HepG2 (cell line): ENCODE data around the gene OR2T10. TPM values are rescaled to one million over a fixed set of nuclear protein-coding genes. Genes with fewer than 3 reads are reported as not detected.

Experiments
- ATAC-seq: fragments of 200-7000 bp; cut with Tn5 transposase; 3 replicates; pipeline ENCODE4 v1.9.1; 2020; ENCODE audit warnings: mild to moderate bottlenecking, moderate library complexity
- BruUV-seq: library from RNA; stranded (reverse); fragments of 400-500 nt; replicated peaks from 2 replicates; lab custom pipeline; 2021; lab: Mats Ljungman, UMichigan
- CTCF ChIA-PET: fragments of 300-600 bp; formaldehyde crosslinking; extraction: SDS; loops from one replicate; lab custom pipeline; 2021; ENCODE audit warnings: low total read pairs, inconsistent platforms, low intra/inter-chr PET ratio; lab: Yijun Ruan, JAX
- POLR2A ChIA-PET: fragments of 350-600 bp; sonication (Branson Sonifier 250); formaldehyde crosslinking; loops from one replicate; lab custom pipeline; 2020; ENCODE audit warnings: antibody characterized with exemption, inconsistent platforms; lab: Yijun Ruan, JAX
- DNase-seq: peaks from one replicate; pipeline ENCODE4 v3.0.0-alpha.2; 2015; ENCODE audit warnings: low spot score
- FAIRE-seq: peaks from 3 replicates; lab custom pipeline; 2011; peaks lifted over from hg19 to GRCh38; lab: Jason Lieb, UNC
- H2AFZ ChIP-seq: one replicate; pipeline ENCODE4 v1.6.1; 2011; ENCODE audit warnings: low read length, inconsistent platforms
- H3K27ac ChIP-seq: fragments of 300-600 bp; 3 replicates; pipeline ENCODE4 v1.8.0; 2011; ENCODE audit warnings: mixed run types, mild to moderate bottlenecking, mixed read lengths, low read length, inconsistent platforms; ENCODE audit not compliant: insufficient read depth; ENCODE audit errors: extremely low read length
- H3K27me3 ChIP-seq, 2 experiments: fragments of 200-600 bp in 1 of 2; 2 replicates in 1 of 2; 3 replicates in 1 of 2; pipeline versions ENCODE4 v1.6.0 to v1.8.0; 2011; ENCODE audit warnings: low read length in 2 of 2, mild to moderate bottlenecking in 2 of 2, moderate library complexity in 2 of 2, inconsistent platforms in 1 of 2; ENCODE audit not compliant: insufficient read depth in 2 of 2, control insufficient read depth in 1 of 2
- H3K36me3 ChIP-seq, 2 experiments: fragments of 200-600 bp in 1 of 2; replicated peaks in 1 of 2; 2 replicates in 1 of 2; 3 replicates in 1 of 2; pipeline versions ENCODE4 v1.5.1 to v1.8.0; 2011; ENCODE audit warnings: low read length in 2 of 2, inconsistent platforms in 1 of 2; ENCODE audit not compliant: insufficient read depth in 2 of 2, control insufficient read depth in 1 of 2
- H3K4me1 ChIP-seq: 2 replicates; pipeline ENCODE4 v1.5.1; 2012; ENCODE audit warnings: low read length, inconsistent platforms; ENCODE audit not compliant: insufficient read depth
- H3K4me2 ChIP-seq: 2 replicates; pipeline ENCODE4 v1.6.0; 2011; ENCODE audit warnings: low read depth, low read length, inconsistent platforms
- H3K4me3 ChIP-seq, 3 experiments: fragments of 200-600 bp in 1 of 3; sonication (generic), shearing (Covaris generic) in 1 of 3; replicated peaks in 1 of 3; 2 replicates each; pipeline ENCODE4 v1.5.1; 2011 to 2016; ENCODE audit warnings: low read length in 3 of 3, inconsistent platforms in 2 of 3, low read depth in 2 of 3, mild to moderate bottlenecking in 2 of 3, control low read depth in 1 of 3, mixed read lengths in 1 of 3; ENCODE audit not compliant: insufficient read depth in 1 of 3
- H3K79me2 ChIP-seq: one replicate; pipeline ENCODE4 v1.6.1; 2011; ENCODE audit warnings: low read length, inconsistent platforms; ENCODE audit not compliant: insufficient read depth
- H3K9ac ChIP-seq: 2 replicates; pipeline ENCODE4 v1.6.0; 2011; ENCODE audit warnings: mild to moderate bottlenecking, low read depth, low read length, inconsistent platforms; ENCODE audit not compliant: insufficient read depth
- H3K9me3 ChIP-seq: 2 replicates; pipeline ENCODE4 v1.5.1; 2012; ENCODE audit warnings: mild to moderate bottlenecking, low read length
- H4K20me1 ChIP-seq: 2 replicates; pipeline ENCODE4 v1.6.0; 2011; ENCODE audit warnings: inconsistent platforms, mild to moderate bottlenecking, low read length, moderate library complexity; ENCODE audit not compliant: insufficient read depth
- CENPT ChIP-seq: sonication (generic); formaldehyde crosslinking; IDR thresholded peaks from 2 replicates; pipeline ENCODE4 v1.8.0; 2022; ENCODE audit warnings: low read depth, mild to moderate bottlenecking, moderate library complexity, missing genetic modification reagents
- HNRNPK ChIP-seq: fragments of 200-400 bp; formaldehyde crosslinking; IDR thresholded peaks from 2 replicates; pipeline ENCODE4 v1.6.1; 2018; ENCODE audit warnings: low read length, low read depth, moderate library complexity, mild to moderate bottlenecking; ENCODE audit not compliant: poor library complexity, severe bottlenecking
- KLF11 ChIP-seq: IDR thresholded peaks from 2 replicates; pipeline ENCODE4 v1.6.1; 2016; ENCODE audit warnings: missing compliant biosample characterization
- SMC3 ChIP-seq: IDR thresholded peaks from 2 replicates; pipeline ENCODE4 v1.6.1; 2011; ENCODE audit warnings: low read length, improper control_type of control experiment
- STAG1 ChIP-seq: sonication (generic); formaldehyde crosslinking; IDR thresholded peaks from 2 replicates; pipeline ENCODE4 v1.4.0; 2020; ENCODE audit warnings: missing genetic modification reagents
- ZNF232 ChIP-seq: sonication (generic); formaldehyde crosslinking; IDR thresholded peaks from 2 replicates; pipeline ENCODE4 v1.4.0; 2020; ENCODE audit warnings: missing genetic modification reagents, borderline replicate concordance
- ZNF24 ChIP-seq: fragments of 450-650 bp; IDR thresholded peaks from 2 replicates; pipeline ENCODE4 v1.6.1; 2017; ENCODE audit warnings: antibody characterized with exemption, mild to moderate bottlenecking
- ZNF335 ChIP-seq: sonication (generic); formaldehyde crosslinking; IDR thresholded peaks from 2 replicates; pipeline ENCODE4 v1.4.0; 2020; ENCODE audit warnings: missing genetic modification reagents
- ZNF33B ChIP-seq: sonication (generic); formaldehyde crosslinking; IDR thresholded peaks from 2 replicates; pipeline ENCODE4 v1.5.1; 2020; ENCODE audit warnings: mild to moderate bottlenecking, missing genetic modification reagents
- ZNF792 ChIP-seq: IDR thresholded peaks from 2 replicates; pipeline ENCODE4 v1.6.1; 2016
- WGBS: methylation state at CpG from one replicate; pipeline ENCODE4 v1.1.6; 2017; ENCODE audit warnings: low lambda C conversion rate; 5-methylcytosine and 5-hydroxymethylcytosine counted together
- in situ Hi-C: cut with HindIII; loops from 2 replicates; pipeline ENCODE4 v1.10.0; 2017; ENCODE audit warnings: low pct_unique_long_range_greater_than_20kb; ENCODE audit not compliant: extremely low pct_ligation_motif_present
- intact Hi-C: fragments of 100-400 bp; cut with micrococcal nuclease; formaldehyde crosslinking; loops from one replicate; pipeline ENCODE4 v1.10.0; 2022; ENCODE audit not compliant: unreplicated experiment
- polyA plus RNA-seq, 8 experiments: library from polyadenylated mRNA; depleted of rRNA in 3 of 8; stranded (reverse) in 7 of 8; unstranded in 1 of 8; fragments of >200 nt; fragmentation: Illumina TruSeq in 4 of 8; extraction: Trizol in 4 of 8; gene quantifications; 2 replicates each; pipeline versions ENCODE4 v1.2.1 to v1.2.3, GENCODE V29; 2011 to 2016; ENCODE audit warnings: low read depth in 4 of 8, missing spikeins in 1 of 8, mixed read lengths in 1 of 8; ENCODE audit not compliant: insufficient read depth in 1 of 8
- total RNA-seq, 5 experiments: library from RNA; depleted of rRNA; stranded (reverse); fragments of >200 nt; fragmentation: Illumina TruSeq; extraction: Trizol; gene quantifications; 2 replicates each; pipeline ENCODE4 v1.2.3, GENCODE V29; 2016; ENCODE audit warnings: low read depth in 1 of 5
- TF ChIP-seq, protein P1 (sequence below): sonication (generic); formaldehyde crosslinking; IDR thresholded peaks from 2 replicates; pipeline ENCODE4 v1.5.0; 2020; ENCODE audit warnings: mild to moderate bottlenecking, missing genetic modification reagents, moderate library complexity
- TF ChIP-seq, protein P2 (sequence below): IDR thresholded peaks from 2 replicates; pipeline ENCODE4 v1.4.0; 2020; ENCODE audit warnings: mild to moderate bottlenecking, missing genetic modification reagents
- TF ChIP-seq, protein P3 (sequence below): sonication (generic); formaldehyde crosslinking; IDR thresholded peaks from 2 replicates; pipeline ENCODE4 v1.5.0; 2020; ENCODE audit warnings: missing genetic modification reagents

OR2T10 gene
- total and polyA plus RNA-seq, 2 of the 13 experiments (the other 11 are each of a cell fraction or from before 2014, with no cell fraction given), result not detected

DNA sequence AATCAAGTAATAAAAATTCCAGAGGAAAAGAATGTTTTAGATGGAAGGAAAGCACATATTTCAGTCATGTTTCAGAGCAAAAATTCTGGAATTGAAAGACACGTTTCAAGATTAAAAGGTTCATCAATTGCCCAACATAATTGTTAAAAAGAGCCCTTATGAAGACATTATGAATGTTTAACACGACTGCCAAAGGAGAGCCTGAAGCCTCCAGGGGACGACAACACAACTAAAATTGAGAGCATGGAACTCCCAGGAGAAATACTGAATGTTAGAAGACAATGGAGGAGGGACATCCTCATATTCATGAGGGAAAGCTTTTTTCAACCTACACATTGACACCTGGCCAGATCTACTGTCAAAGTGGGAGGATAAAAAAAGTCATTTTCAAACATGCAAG lies 21.4 kb upstream of the OR2T10 start:
- intact Hi-C loops, result no loop called here
- whole genome bisulfite sequencing, result 1% methylated on average over 3 of the region's 3 CpGs
- Histone ChIP-seq H3K9me3 (no peaks in the 10 kb centered on the region), H3K79me2 (no peaks in the 10 kb centered on the region), H3K27ac (no peak overlapping the region), H4K20me1 (no peaks in the 10 kb centered on the region), H3K36me3 (no peaks in the 10 kb centered on the region), H3K4me2 (no peak overlapping the region), H2AFZ (no peak overlapping the region), H3K27me3 (no peaks in the 10 kb centered on the region), H3K4me3 (no peak overlapping the region), H3K9ac (no peak overlapping the region)
- in situ Hi-C loops, result no loop called here
- DNase-seq, result peak; percentile 52
- CTCF ChIA-PET, result interaction anchor here (1.5 to 1.6 kb wide), 2 partner anchors 68 to 189 kb away, joined by 8 to 23 read pairs; no protein-coding TSS in a partner anchor
- POLR2A ChIA-PET, result no interaction called here
- TF ChIP-seq, protein P1, sequence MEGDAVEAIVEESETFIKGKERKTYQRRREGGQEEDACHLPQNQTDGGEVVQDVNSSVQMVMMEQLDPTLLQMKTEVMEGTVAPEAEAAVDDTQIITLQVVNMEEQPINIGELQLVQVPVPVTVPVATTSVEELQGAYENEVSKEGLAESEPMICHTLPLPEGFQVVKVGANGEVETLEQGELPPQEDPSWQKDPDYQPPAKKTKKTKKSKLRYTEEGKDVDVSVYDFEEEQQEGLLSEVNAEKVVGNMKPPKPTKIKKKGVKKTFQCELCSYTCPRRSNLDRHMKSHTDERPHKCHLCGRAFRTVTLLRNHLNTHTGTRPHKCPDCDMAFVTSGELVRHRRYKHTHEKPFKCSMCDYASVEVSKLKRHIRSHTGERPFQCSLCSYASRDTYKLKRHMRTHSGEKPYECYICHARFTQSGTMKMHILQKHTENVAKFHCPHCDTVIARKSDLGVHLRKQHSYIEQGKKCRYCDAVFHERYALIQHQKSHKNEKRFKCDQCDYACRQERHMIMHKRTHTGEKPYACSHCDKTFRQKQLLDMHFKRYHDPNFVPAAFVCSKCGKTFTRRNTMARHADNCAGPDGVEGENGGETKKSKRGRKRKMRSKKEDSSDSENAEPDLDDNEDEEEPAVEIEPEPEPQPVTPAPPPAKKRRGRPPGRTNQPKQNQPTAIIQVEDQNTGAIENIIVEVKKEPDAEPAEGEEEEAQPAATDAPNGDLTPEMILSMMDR, result peak; percentile 64
- TF ChIP-seq KLF11 (no peak), STAG1 (peak; percentile 62), SMC3 (peak; percentile 67)
- TF ChIP-seq, all 625 proteins: peak for 3
- ATAC-seq (peak; percentile 82), FAIRE-seq (no peak)
- no peaks in the 10 kb centered on the region for H3K4me1 ChIP-seq
- no TSS peak for BruUV-seq

DNA sequence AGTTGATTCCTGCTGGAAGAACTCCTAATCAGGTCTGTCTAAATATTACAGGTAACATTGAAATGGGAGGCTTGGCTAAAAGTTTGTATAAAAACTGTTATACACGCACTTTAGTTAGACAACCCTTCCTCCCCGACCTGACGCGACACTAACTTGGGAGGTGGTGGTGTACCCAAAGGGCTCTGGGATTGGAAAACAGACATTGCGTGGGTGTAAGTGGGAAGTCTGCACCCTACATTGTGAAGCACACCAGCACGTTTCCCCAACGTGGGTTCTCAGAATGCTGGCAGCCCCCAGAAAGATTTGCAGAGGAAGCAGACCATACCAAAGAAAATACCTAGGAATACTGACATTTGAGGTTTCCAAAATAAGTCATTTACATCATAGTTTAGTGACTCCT lies 20.6 kb upstream of the OR2T10 start:
- H3K27me3 ChIP-seq, result no peaks in the 10 kb centered on the region
- intact Hi-C loops, result no loop called here
- H4K20me1 ChIP-seq, result no peaks in the 10 kb centered on the region
- no peaks in the 10 kb centered on the region for H3K36me3 ChIP-seq
- H3K4me2 ChIP-seq, result no peak overlapping the region
- ChIA-PET POLR2A (no interaction called here), CTCF (interaction anchor here (1.5 to 1.6 kb wide), 2 partner anchors 69 to 189 kb away, joined by 8 to 23 read pairs; no protein-coding TSS in a partner anchor)
- H3K9me3 ChIP-seq, result no peaks in the 10 kb centered on the region
- no peak overlapping the region for H2AFZ ChIP-seq
- H3K4me1 ChIP-seq, result no peaks in the 10 kb centered on the region
- H3K4me3 ChIP-seq, result no peak overlapping the region
- no peaks in the 10 kb centered on the region for H3K79me2 ChIP-seq
- in situ Hi-C loops, result no loop called here
- no peak overlapping the region for H3K9ac ChIP-seq
- no peak for ATAC-seq
- no TSS peak for BruUV-seq
- DNase-seq, result no peak
- FAIRE-seq, result no peak
- H3K27ac ChIP-seq, result no peak overlapping the region
- WGBS, result 36% methylated on average over 7 of the region's 7 CpGs
- TF ChIP-seq, protein P2, sequence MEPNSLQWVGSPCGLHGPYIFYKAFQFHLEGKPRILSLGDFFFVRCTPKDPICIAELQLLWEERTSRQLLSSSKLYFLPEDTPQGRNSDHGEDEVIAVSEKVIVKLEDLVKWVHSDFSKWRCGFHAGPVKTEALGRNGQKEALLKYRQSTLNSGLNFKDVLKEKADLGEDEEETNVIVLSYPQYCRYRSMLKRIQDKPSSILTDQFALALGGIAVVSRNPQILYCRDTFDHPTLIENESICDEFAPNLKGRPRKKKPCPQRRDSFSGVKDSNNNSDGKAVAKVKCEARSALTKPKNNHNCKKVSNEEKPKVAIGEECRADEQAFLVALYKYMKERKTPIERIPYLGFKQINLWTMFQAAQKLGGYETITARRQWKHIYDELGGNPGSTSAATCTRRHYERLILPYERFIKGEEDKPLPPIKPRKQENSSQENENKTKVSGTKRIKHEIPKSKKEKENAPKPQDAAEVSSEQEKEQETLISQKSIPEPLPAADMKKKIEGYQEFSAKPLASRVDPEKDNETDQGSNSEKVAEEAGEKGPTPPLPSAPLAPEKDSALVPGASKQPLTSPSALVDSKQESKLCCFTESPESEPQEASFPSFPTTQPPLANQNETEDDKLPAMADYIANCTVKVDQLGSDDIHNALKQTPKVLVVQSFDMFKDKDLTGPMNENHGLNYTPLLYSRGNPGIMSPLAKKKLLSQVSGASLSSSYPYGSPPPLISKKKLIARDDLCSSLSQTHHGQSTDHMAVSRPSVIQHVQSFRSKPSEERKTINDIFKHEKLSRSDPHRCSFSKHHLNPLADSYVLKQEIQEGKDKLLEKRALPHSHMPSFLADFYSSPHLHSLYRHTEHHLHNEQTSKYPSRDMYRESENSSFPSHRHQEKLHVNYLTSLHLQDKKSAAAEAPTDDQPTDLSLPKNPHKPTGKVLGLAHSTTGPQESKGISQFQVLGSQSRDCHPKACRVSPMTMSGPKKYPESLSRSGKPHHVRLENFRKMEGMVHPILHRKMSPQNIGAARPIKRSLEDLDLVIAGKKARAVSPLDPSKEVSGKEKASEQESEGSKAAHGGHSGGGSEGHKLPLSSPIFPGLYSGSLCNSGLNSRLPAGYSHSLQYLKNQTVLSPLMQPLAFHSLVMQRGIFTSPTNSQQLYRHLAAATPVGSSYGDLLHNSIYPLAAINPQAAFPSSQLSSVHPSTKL, result no peak
- TF ChIP-seq ZNF335 (no peak), ZNF24 (no peak), ZNF232 (CRISPR knock-in tag) (no peak), ZNF792 (CRISPR knock-in tag) (no peak), HNRNPK (no peak), CENPT (CRISPR knock-in tag) (no peak), ZNF33B (CRISPR knock-in tag) (no peak)
- TF ChIP-seq, protein P3, sequence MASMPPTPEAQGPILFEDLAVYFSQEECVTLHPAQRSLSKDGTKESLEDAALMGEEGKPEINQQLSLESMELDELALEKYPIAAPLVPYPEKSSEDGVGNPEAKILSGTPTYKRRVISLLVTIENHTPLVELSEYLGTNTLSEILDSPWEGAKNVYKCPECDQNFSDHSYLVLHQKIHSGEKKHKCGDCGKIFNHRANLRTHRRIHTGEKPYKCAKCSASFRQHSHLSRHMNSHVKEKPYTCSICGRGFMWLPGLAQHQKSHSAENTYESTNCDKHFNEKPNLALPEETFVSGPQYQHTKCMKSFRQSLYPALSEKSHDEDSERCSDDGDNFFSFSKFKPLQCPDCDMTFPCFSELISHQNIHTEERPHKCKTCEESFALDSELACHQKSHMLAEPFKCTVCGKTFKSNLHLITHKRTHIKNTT (CRISPR knock-in tag), result no peak
